HepG2 (cell line): Measurements from ENCODE around the gene RAB3D. TPM values are rescaled to one million over a fixed set of nuclear protein-coding genes. Genes with fewer than 3 reads are reported as not detected.

Experiments used
- ARID5B ChIP-seq: IDR thresholded peaks from 2 replicates; pipeline ENCODE4 v1.4.0; 2020; ENCODE audit warnings: mild to moderate bottlenecking, missing genetic modification reagents
- ARNT ChIP-seq: fragments of 450-650 bp; IDR thresholded peaks from 2 replicates; pipeline ENCODE4 v1.6.1; 2017
- BCLAF1 ChIP-seq: fragments of 450-650 bp; IDR thresholded peaks from 2 replicates; pipeline ENCODE4 v1.6.1; 2017; ENCODE audit warnings: mild to moderate bottlenecking
- CEBPB ChIP-seq: IDR thresholded peaks from 2 replicates; pipeline ENCODE4 v1.6.1; 2011; ENCODE audit warnings: low read depth, low read length, improper control_type of control experiment, borderline replicate concordance
- GATAD1 ChIP-seq: IDR thresholded peaks from 2 replicates; pipeline ENCODE4 v1.6.1; 2016; ENCODE audit warnings: missing genetic modification reagents, missing compliant biosample characterization
- HOXA3 ChIP-seq: sonication (generic); formaldehyde crosslinking; IDR thresholded peaks from 2 replicates; pipeline ENCODE4 v1.5.0; 2020; ENCODE audit warnings: missing genetic modification reagents
- KLF11 ChIP-seq: IDR thresholded peaks from 2 replicates; pipeline ENCODE4 v1.6.1; 2016; ENCODE audit warnings: missing compliant biosample characterization
- MED1 ChIP-seq: sonication (generic); formaldehyde crosslinking; IDR thresholded peaks from 2 replicates; pipeline ENCODE4 v1.4.0; 2020; ENCODE audit warnings: missing genetic modification reagents
- PCBP1 ChIP-seq: fragments of 200-400 bp; formaldehyde crosslinking; IDR thresholded peaks from 2 replicates; pipeline ENCODE4 v1.6.1; 2017; ENCODE audit warnings: mild to moderate bottlenecking, low read depth, low read length, borderline replicate concordance
- RXRA ChIP-seq: sonication (generic); formaldehyde crosslinking; IDR thresholded peaks from 2 replicates; pipeline ENCODE4 v1.5.1; 2020; ENCODE audit warnings: missing genetic modification reagents
- SIN3A ChIP-seq: IDR thresholded peaks from 2 replicates; pipeline ENCODE4 v1.6.1; 2011; ENCODE audit warnings: low read depth, mild to moderate bottlenecking, control low read depth, low read length, borderline replicate concordance
- SMAD1 ChIP-seq: sonication (generic); formaldehyde crosslinking; IDR thresholded peaks from 2 replicates; pipeline ENCODE4 v1.4.0; 2020; ENCODE audit warnings: missing genetic modification reagents, low read depth, mild to moderate bottlenecking, borderline replicate concordance
- TAF15 ChIP-seq: fragments of 200-400 bp; formaldehyde crosslinking; IDR thresholded peaks from one replicate; pipeline ENCODE4 v1.6.1; 2018; ENCODE audit warnings: mild to moderate bottlenecking, low read depth, low read length; ENCODE audit not compliant: poor library complexity, severe bottlenecking
- TEAD2 ChIP-seq: sonication (generic); formaldehyde crosslinking; IDR thresholded peaks from 2 replicates; pipeline ENCODE4 v1.9.0; 2021; ENCODE audit warnings: missing genetic modification reagents
- TGIF2 ChIP-seq: IDR thresholded peaks from 2 replicates; pipeline ENCODE4 v1.6.1; 2016; ENCODE audit warnings: control low read depth, missing compliant biosample characterization
- THYN1 ChIP-seq: sonication (generic); formaldehyde crosslinking; IDR thresholded peaks from 2 replicates; pipeline ENCODE4 v1.8.1; 2023; ENCODE audit warnings: low read depth, mild to moderate bottlenecking, moderate library complexity, missing genetic modification reagents, borderline replicate concordance
- ZBTB20 ChIP-seq: sonication (generic); formaldehyde crosslinking; IDR thresholded peaks from 2 replicates; pipeline ENCODE4 v1.8.1; 2023; ENCODE audit warnings: missing genetic modification reagents, low read depth, mild to moderate bottlenecking, borderline replicate concordance
- ZNF782 ChIP-seq: sonication (generic); formaldehyde crosslinking; IDR thresholded peaks from 2 replicates; pipeline ENCODE4 v1.4.0; 2020; ENCODE audit warnings: missing genetic modification reagents, mild to moderate bottlenecking, borderline replicate concordance
- polyA plus RNA-seq, 8 experiments: library from polyadenylated mRNA; depleted of rRNA in 3 of 8; stranded (reverse) in 7 of 8; unstranded in 1 of 8; fragments of >200 nt; fragmentation: Illumina TruSeq in 4 of 8; extraction: Trizol in 4 of 8; gene quantifications; 2 replicates each; pipeline versions ENCODE4 v1.2.1 to v1.2.3, GENCODE V29; 2011 to 2016; ENCODE audit warnings: low read depth in 4 of 8, missing spikeins in 1 of 8, mixed read lengths in 1 of 8; ENCODE audit not compliant: insufficient read depth in 1 of 8
- total RNA-seq, 5 experiments: library from RNA; depleted of rRNA; stranded (reverse); fragments of >200 nt; fragmentation: Illumina TruSeq; extraction: Trizol; gene quantifications; 2 replicates each; pipeline ENCODE4 v1.2.3, GENCODE V29; 2016; ENCODE audit warnings: low read depth in 1 of 5
- TF ChIP-seq, protein P1 (sequence below): IDR thresholded peaks from 2 replicates; pipeline ENCODE4 v1.6.1; 2016; ENCODE audit warnings: low read depth, control low read depth
- TF ChIP-seq, protein P2 (sequence below): sonication (generic); formaldehyde crosslinking; conservative IDR thresholded peaks from 2 replicates; pipeline ENCODE4 v1.4.0; 2020; ENCODE audit warnings: missing genetic modification reagents

The RAB3D gene
- total and polyA plus RNA-seq, 2 of the 13 experiments (the other 11 are each of a cell fraction or from before 2014, with no cell fraction given) = 2.0 to 16.1 TPM

DNA sequence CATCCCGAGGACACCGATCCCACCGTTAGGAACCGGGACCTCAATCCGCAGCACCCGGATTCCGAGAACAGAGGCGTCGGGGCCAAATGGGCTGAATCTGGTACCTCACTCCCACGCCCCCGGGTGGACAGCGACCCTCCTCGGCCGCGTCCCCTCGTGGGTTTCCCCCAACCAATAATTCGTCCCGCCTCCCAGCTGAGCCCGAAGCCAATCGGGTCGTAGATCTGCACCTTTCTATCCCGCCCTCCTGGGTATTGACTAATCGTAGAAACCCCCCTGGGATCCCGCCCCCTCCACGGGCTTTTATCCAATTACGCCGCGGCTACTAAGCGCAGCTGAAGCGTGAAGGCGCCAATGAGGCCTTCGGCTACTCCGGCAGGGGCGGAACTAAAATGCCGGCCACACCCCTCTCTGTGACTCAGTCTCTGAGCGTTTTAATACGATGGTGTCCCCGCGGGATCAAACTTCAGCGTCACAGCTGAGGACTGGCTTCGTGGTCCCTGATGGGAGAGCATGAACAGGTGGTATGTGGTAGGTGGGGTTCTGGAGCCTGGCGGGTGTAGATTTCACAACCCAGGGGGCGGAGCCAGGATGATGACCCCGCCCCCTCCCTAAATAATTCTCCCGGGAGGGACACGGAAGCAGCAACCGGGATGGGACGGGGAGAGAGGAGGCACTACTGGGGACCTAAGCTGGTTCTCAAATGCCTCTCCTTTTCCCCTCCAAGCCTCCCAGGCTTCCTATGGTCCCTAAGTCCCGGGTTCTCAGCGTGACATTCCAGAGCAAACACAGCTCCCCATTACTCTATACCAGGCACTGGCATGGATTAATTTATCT lies 6.9 kb upstream of the RAB3D start, which contains the start of the genes CCDC159 and TMEM205 (continued):
- peak; percentile 46; the same call in 1 of the 2 replicates for TF ChIP-seq HOXA3 (CRISPR knock-in tag)
- peak; percentile 78; the same call in 1 of the 2 replicates for TF ChIP-seq CEBPB
- TF ChIP-seq ZBTB20 (CRISPR knock-in tag) = 0 out of 2 replicates have a peak, but pooled peaks have one; percentile 53
- no peak for TF ChIP-seq SMAD1 (CRISPR knock-in tag)
- no peak for TF ChIP-seq TEAD2 (CRISPR knock-in tag)
- TF ChIP-seq, protein P1, sequence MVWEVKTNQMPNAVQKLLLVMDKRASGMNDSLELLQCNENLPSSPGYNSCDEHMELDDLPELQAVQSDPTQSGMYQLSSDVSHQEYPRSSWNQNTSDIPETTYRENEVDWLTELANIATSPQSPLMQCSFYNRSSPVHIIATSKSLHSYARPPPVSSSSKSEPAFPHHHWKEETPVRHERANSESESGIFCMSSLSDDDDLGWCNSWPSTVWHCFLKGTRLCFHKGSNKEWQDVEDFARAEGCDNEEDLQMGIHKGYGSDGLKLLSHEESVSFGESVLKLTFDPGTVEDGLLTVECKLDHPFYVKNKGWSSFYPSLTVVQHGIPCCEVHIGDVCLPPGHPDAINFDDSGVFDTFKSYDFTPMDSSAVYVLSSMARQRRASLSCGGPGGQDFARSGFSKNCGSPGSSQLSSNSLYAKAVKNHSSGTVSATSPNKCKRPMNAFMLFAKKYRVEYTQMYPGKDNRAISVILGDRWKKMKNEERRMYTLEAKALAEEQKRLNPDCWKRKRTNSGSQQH = 0 out of 2 replicates have a peak, but pooled peaks have one; percentile 51
- TF ChIP-seq THYN1 (CRISPR knock-in tag) = no peak
- peak; percentile 50; the same call in 1 of the 2 replicates for TF ChIP-seq SIN3A
- TF ChIP-seq ARID5B = peak; percentile 17; the same call in 1 of the 2 replicates
- no peak for TF ChIP-seq MED1
- no peak for TF ChIP-seq RXRA
- TF ChIP-seq, protein P2, sequence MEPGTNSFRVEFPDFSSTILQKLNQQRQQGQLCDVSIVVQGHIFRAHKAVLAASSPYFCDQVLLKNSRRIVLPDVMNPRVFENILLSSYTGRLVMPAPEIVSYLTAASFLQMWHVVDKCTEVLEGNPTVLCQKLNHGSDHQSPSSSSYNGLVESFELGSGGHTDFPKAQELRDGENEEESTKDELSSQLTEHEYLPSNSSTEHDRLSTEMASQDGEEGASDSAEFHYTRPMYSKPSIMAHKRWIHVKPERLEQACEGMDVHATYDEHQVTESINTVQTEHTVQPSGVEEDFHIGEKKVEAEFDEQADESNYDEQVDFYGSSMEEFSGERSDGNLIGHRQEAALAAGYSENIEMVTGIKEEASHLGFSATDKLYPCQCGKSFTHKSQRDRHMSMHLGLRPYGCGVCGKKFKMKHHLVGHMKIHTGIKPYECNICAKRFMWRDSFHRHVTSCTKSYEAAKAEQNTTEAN (CRISPR knock-in tag) = no peak
- no peak for TF ChIP-seq ARNT
- TF ChIP-seq GATAD1 = peak; percentile 62
- no peak for TF ChIP-seq BCLAF1
- TF ChIP-seq KLF11 (CRISPR knock-in tag) = no peak
- TF ChIP-seq ZNF782 (CRISPR knock-in tag) = no peak
- no peak for TF ChIP-seq TAF15
- TF ChIP-seq PCBP1 = 0 out of 2 replicates have a peak, but pooled peaks have one; percentile 51
- no peak for TF ChIP-seq TGIF2 (CRISPR knock-in tag)
